ENCODE data around the gene NOTCH2NLA.
"Not testable (repeated sequence)": the region's sequence is repeated elsewhere in the genome, so short reads cannot be mapped to it uniquely, and the experiment has no call there.

- TF ChIP-seq CTCF (conservative IDR thresholded peaks at IDR 0.05 in 1 of 2, IDR thresholded peaks at IDR 0.05 in 1 of 2; ENCODE audit: low read depth in 1 of 2, low read length in 2 of 2); EZH2 (IDR thresholded peaks at IDR 0.05; ENCODE audit: low read length, missing control alignments): not testable (repeated sequence)
Measured at GRCh38 chr1:146272734-146273133, 43.9 kb upstream of the NOTCH2NLA start.

Data from fibroblast of lung (primary cell).